NCI-H446 (cell line): ENCODE data around the gene STIM2.
"Not testable (repeated sequence)": the region's sequence is repeated elsewhere in the genome, so short reads cannot be mapped to it uniquely, and the experiment has no call there.

Experiments used
- DNase-seq, 2 experiments: peaks; one replicate each; lab custom pipeline; 2025; lab: John Stamatoyannopoulos, UW

The STIM2 gene

DNA sequence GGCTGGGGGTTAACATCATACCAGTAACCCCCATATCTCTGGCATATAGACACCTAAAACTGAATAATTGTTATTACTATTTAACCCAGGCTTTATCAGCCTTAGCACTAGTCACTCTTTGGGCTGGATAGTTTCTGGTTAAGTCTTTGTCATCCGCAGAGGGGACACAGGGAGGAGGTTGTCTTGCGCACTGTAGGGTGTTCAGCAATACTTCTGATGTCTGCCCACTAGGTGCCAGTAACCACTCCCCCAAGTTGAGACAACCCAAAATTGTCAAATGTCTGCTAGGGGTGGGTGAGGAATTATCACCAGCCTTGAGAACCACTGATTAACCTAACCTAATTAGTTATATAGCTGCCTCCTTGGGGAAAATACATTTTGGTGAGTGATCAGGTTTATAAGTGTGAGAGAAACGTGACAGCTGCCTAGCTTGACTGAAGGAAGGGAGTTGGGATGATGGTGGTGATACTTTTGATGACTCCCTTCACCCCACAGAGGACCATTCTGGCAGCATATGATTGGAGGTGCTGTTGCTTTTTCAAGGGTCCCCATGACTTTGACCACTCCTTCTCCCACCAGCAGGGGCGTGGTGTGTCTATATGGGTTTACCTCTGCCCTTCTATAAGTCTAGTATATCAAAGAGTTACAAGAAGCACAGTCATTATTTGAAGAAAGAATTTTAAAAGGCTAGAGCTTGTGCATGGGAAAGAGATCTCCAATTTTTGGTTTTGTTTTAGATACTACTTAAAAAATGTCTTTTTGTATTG lies 140.9 kb downstream of the STIM2 start:
- DNase-seq = no peak

DNA sequence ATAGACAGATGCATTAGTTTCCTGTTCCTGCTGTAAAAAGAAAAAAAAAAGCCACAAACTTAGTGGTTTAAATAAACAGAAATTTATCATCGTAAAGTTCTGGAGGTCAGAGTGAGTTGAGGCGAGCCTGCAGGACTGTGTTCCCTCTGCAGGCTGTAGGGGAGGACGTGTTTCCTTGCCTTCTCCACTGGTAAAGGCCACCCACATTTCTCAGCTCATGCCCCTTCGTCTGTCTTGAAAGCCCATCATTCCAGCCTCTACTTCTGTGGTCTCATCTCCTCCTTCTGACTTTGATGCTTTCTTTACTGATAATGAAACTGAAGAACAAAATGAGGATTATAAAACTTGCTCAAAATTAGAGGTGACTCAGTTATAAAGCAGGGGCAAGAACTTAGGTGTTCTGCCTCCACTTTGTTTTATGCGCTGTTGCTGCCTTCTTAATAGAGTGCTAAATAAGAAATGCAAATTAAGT lies 143.0 kb downstream of the STIM2 start:
- DNase-seq = no peak

DNA sequence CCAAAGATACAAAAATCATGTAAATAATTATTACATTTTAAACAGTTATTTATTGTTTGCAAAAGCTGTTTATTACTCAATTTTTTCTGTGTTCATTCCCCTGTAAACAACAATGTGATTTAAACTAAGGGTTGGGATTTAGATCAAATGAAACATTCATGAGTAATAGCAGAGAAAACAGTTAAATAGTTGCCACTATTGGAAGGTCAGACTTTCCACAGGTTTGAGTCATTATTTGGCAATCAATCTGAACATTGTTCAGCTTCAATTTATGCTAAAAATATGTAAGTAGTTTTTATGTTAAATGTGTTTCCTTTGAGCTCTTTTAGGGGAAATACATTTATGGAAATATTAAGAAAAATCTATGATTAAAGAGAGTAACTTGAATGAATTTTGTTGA lies 144.9 kb downstream of the STIM2 start:
- DNase-seq = no peak

DNA sequence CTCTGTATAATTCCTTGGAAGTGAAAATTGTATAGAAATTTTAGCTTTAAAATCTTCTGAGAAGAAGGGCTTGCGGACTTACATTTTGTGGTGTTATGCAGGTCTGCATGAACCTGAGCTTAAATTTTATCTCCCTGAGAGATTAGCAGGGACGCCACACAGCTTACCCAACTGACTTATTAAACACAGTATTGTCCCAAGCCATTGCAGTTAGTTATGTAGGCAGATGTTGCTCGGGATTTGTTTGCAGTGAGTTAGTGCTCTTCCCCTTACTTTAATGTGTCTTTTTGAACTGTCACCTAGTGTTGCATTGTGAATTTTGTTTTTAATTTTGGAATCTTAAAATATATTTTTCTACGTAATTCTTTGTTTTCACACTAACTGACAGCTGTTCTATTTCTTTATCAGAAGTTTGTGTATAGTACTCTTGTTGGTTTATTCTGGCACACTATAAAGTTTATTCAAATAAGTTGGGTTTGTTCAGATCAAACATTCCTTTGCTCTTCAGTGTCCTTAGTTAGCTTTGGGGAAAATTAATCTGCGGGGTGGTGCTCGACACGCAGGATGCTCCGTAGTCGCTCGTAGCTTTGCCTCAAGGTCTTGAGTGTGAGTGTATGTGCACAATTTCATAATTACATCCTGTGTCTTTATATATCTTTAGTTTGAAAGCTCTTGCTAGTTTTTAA lies 145.4 kb downstream of the STIM2 start:
- DNase-seq = no peak

DNA sequence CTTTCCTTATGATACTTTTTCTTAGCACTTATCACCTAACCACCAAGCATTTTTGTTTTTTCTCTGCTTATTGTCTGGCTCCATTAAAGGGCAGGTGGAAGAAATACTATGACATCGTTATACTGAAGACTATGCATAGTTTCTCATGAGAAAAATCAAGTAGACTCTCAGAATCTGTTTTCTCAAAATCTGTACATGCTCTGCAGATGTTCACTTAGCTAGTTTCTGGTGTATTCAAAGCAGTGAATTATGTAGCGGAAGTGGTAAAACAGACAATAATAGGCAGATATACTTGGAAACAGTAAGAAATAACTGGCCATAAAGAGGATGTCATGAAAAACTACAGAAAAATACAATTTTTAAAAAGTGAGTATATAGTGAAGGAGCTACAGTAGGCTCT lies 146.0 kb downstream of the STIM2 start:
- no peak for DNase-seq

DNA sequence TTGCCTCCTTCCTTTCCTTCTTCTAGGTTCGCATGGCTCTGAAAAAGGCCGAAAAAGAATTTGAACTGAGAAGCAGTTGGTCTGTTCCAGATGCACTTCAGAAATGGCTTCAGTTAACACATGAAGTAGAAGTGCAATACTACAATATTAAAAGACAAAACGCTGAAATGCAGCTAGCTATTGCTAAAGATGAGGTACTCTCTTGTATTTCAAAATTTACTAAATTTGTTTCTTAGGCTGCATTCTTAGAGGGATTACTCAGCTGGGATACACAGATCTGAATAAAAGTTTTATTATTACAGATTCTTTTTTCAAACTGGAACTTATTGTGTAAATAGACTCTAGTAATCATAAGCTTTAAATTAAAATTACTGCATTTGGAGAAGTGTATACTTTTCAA lies 146.9 kb downstream of the STIM2 start:
- DNase-seq = no peak

DNA sequence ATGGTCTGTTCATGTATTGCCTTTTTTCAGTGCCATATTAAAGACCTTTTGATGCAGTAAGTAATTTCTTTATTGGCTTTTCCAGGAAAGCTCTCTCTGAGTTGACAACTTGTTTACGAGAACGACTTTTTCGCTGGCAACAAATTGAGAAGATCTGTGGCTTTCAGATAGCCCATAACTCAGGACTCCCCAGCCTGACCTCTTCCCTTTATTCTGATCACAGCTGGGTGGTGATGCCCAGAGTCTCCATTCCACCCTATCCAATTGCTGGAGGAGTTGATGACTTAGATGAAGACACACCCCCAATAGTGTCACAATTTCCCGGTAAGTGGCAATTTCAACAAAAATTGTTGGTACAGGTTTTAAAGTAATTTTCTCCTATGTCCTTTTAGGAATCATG lies 148.0 kb downstream of the STIM2 start:
- DNase-seq = no peak

DNA sequence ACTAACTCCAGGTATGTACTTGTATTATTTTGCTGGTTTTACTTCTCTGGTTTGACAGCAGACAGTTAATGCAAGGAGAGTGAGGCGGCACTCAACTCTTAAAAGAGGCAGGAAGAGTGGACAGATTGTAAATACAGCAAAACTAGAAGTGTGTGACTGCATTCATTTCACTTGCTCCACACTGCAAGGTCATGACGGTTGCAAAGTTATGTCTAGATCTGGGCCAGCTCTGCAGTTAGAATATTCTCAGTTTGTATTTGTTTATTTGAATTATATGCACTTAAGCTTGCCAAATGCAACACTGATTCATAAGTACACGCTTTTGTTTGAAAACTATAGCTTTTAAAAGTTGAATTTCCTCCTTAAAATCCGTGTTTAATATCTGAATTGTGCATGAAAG lies 148.9 kb downstream of the STIM2 start:
- no peak for DNase-seq

DNA sequence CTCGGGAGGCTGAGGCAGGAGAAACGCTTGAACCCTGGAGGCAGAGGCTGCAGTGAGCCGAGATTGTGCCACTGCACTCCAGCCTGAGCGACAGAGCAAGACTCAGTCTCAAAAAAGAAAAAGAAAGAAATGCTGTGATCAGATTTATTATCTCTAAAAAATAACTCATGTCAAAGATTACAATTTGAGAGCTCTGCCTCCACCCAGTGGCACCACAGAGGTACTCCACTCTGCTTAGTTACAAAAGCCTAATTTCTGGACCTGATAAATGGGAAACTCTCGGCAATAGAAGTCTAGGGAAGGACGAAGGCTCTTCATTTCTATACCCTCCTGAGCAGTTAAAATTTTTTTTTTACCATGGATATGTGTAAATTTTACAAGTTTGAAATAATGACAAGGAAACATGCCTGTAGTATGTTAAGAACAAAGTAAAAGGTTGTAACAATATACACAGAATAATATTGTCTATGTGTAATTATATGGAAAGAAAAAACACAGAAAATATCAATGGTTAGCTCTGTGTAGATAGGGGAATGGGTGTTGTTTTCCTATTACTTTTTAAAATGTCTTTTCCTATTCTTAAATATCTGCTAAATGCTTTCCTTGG lies 149.8 kb downstream of the STIM2 start:
- peak; percentile 7 to 75 for DNase-seq

DNA sequence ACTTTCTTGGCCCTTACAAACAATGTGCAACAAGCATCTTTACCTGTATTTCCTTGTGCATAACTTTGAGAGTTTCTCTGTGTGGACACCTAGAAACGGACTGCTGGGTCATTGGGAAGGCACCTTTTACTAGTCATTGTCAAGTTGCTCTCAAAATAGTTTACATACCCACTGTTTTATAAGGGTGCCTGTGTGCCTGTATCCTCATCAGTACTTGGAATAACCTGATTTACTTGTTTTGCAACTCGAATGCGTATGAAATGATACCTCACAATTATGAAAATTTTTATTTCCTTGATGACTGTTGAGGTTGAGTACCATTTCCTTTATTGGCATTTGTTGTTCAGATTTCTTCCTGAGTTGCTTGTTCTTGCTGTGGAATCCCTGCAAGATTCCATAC lies 150.8 kb downstream of the STIM2 start:
- no peak for DNase-seq

DNA sequence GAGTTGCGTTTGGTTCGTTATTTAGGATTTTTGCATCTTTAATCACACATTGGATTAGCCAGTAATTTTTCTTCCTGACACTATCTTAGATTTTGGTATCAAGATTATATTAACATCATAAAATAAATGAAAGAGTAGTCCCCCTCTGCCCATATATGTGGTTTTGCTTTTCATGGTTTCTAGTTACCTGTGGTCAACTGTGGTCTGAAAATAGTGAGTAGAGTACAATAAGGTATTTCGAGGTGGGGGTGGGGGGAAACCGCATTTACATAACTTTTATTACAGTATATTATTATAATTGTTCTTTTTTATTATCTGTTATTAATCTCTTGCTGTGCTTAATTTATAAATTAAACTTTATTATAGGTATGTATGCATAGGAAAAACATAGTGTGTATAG lies 152.4 kb downstream of the STIM2 start:
- DNase-seq = no peak

DNA sequence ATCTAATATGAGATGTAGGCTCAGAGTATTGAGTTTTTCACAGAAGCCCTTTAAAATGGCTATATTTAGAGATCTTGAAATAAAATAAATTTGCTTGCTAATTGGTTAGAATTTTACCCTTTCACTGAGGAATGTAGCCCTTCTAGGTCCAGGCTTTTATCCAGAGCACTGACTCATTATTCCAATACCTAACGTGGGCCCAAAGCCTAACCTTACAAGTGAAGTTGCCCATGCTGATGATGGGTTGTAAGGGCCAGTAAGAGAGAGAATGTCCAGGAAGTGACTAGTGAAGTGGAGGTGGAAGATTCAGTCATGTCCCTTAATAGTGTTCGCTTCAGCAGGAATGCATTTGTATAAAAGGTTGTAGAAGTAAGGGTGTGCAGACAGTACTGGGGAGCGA lies 155.9 kb downstream of the STIM2 start:
- no peak for DNase-seq

DNA sequence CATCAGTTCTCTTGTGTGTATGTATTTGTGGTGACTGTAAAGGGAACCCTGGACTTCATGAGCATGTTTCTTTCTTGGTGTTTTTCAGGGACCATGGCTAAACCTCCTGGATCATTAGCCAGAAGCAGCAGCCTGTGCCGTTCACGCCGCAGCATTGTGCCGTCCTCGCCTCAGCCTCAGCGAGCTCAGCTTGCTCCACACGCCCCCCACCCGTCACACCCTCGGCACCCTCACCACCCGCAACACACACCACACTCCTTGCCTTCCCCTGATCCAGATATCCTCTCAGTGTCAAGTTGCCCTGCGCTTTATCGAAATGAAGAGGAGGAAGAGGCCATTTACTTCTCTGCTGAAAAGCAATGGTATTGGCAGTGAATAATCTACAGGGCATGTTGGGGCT lies 157.0 kb downstream of the STIM2 start:
- no peak for DNase-seq

DNA sequence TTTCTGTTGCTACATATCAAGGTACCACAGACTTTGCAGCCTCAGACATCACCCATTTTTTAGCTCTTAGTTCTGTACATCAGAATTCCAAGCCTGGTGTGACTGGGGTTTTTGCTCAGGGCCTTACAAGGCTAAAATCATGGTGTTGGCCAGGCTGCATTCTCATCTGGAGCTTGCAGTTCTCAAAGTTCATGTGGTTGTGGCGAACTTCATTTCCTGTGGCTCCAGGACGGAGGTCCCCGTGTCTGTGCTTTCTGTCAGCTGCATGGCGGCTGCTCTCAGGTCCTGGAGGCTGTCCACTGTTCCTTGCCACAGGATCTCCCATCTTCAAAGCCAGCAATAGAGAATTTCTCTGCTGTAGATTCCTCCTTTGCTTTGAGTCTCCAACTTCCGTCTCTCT lies 157.4 kb downstream of the STIM2 start:
- DNase-seq = no peak

DNA sequence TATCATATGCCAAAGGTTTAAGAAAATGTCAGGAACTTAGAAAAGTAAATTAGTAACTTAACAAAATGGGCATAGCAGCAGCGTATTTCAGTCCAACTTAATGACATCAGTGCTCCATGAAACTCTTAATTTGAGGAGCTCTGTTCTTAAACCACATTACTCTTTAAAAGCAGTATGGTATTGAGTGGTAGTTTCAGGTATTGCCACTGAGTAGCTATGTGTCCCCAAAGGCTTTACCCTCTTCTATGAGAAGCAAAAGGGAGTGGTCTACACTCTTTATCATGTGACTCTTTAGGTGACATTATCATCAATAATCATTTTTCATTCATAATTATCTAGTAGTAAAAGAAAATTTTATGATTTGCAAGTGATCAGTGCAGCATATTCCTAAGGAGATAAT lies 158.3 kb downstream of the STIM2 start:
- DNase-seq = no peak

DNA sequence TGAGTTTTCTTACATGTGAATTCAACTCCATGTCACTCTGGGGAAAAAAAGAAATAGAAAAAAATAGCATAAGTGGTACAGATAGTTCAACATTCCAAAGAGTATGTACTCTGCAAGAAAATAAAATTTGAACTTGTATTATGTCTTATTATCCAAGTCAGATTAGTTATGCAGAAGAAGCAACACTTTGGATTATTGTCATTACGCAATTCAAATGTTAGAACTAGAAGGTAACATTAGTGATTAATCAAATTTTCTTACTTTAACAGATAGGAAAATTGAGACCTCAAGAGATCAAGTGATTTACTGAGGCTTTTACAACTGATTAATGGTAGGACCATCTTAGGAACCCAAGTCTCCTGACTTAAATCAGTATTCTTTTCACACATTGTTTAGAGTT lies 159.1 kb downstream of the STIM2 start:
- no peak for DNase-seq

DNA sequence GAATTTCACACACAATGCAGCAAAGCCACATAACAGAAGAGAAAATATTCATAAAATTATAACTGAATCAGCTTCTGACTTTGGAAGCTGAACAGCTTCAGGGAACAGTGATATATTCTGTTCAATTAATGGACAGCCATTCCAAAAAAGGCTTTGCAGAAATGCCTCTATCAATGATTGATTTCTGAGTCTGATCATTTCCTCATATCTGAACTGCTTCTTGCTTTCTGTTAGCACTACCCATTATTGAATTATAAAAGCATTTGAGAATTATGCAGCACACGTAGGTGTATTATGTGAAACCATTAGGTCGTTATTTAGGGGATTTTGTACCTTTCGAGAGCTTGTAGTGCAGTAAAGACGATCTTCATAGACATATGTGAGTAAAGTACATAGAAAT lies 159.6 kb downstream of the STIM2 start:
- no peak for DNase-seq

DNA sequence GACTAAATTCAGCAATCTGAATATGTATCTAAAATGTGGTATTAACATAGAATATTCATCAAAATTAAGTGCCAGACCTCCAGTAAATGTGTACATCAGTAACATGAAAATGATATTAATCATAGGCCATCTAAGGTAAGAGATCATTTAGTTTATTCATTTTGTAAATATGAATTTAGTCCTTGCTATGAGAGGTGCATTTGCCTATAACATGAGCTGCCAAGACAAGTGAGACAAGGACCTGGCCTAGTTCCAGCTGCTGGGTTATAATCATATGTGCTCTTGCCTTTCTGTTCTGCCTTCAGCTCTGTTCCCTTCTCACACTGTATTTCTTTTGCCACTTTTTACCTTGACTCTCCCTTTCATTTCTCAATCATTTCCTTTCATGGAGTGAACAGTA lies 160.0 kb downstream of the STIM2 start:
- DNase-seq = peak; percentile 4 to 38

DNA sequence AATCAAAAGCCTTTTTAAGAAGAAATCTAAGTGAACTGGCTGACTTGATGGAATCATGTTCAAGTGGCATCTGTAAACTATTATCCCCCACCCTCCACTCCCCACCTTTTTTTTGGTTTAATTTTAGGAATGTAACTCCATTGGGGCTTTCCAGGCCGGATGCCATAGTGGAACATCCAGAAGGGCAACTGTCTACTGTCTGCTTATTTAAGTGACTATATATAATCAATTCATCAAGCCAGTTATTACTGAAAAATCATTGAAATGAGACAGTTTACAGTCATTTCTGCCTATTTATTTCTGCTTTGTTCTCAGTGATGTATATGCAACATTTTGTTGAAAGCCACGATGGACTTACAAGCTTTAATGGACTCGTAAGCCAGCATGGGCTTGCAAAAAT lies 162.3 kb downstream of the STIM2 start:
- DNase-seq = no peak

DNA sequence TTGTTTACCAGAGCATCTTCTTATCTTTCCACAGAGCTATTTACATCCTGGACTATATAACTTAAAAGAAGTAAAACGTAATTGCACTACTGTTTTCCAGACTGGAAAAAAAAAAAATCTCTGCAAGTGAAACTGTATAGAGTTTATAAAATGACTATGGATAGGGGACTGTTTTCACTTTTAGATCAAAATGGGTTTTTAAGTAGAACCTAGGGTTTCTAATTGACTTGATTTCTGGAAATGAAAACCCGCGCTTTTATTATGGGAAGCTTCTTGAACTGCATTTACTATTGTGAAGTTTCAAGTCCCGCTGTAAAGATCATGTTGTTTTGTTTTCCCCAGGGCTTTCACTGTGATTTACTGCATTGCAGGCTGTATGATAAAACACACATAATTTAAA lies 162.7 kb downstream of the STIM2 start:
- DNase-seq = no peak

DNA sequence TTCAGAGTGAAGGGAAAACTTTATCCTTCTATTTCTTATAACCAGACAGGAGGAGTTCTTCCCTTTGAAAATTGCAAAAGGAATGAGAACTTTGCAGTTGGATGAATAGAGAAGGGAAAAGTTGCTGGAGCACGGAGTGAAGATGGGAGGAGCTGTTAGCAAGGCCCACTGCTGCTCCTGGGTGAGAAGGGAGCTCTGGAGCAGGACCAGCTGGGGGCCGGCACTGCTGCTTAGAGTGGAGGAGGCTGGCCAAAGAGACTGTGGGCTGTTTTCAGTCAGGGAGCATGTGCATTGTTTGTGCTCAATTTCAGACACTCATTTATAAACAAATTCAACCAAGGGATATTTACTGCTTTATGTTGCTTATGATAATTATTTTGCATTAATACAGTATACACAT lies 164.2 kb downstream of the STIM2 start:
- DNase-seq = peak in 1 of 2 experiments; percentile 18

DNA sequence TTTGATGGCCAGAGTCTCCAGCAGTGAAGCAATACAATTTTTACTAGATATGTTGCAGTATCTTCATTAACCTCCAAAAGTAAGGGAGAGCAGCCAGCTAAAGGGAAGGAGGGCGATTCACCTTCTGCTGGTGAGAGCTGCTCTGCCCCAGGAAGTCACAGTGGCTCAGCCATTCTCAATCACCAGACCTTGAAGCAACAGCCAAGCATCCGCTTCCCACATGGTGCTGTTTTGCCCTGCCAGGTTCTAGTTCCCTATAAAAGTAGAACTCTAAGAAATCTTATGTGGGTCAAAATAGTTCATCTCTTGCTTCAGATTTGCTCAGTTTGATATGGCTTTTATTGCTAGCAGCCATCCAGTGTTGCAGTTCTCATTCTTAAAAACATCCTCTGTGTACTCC lies 166.8 kb downstream of the STIM2 start:
- no peak for DNase-seq

DNA sequence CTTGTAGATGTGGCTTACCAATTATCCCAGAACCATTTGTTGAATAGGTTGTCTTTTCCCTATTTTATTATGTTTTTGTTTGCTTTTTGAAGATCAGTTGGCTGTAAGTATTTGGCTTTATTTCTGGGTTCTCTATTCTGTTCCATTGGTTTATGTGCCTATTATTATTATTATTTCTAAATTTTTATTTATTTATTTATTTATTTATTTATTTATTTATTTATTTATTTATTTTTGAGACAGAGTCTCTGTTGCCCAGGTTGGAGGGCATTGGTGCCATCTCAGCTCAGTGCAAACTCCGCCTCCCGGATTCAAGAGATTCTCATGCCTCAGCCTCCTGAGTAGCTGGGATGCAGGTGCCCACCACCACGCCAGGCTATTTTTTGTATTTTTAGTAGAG lies 174.5 kb downstream of the STIM2 start:
- not testable (repeated sequence) for DNase-seq
